Bronchial epithelial cell (primary cell): Measurements from ENCODE around the gene PAX6. TPM values are rescaled to one million over a fixed set of nuclear protein-coding genes. Genes with fewer than 3 reads are reported as not detected.

Source experiments
- DNase-seq: peaks from one replicate; pipeline ENCODE4 v3.0.0-alpha.2; 2010; ENCODE audit warnings: low read depth
- FAIRE-seq: peaks from 2 replicates; lab custom pipeline; 2011; peaks lifted over from hg19 to GRCh38; lab: Jason Lieb, UNC
- H3K27me3 ChIP-seq: 2 replicates; pipeline ENCODE4 v1.5.1; 2011; ENCODE audit warnings: low read length; ENCODE audit not compliant: control insufficient read depth, insufficient read depth
- H3K36me3 ChIP-seq: 2 replicates; pipeline ENCODE4 v1.5.1; 2011; ENCODE audit warnings: low read length; ENCODE audit not compliant: control insufficient read depth, insufficient read depth
- H3K4me3 ChIP-seq: 2 replicates; pipeline ENCODE4 v1.5.1; 2011; ENCODE audit warnings: mild to moderate bottlenecking, low read depth, low read length, control low read depth
- total RNA-seq: library from RNA; depleted of rRNA; stranded (reverse); fragments of >200 nt; gene quantifications from 2 replicates; pipeline ENCODE4 v1.2.1, GENCODE V29; 2014
- TF ChIP-seq, protein P1 (sequence below): IDR thresholded peaks from 2 replicates; pipeline ENCODE4 v1.5.1; 2011; ENCODE audit warnings: mild to moderate bottlenecking, moderate library complexity, low read length, control low read depth, inconsistent platforms; ENCODE audit not compliant: insufficient read depth, severe bottlenecking

PAX6 gene
- total RNA-seq, 1 donor from 2014 or later, result not detected

DNA sequence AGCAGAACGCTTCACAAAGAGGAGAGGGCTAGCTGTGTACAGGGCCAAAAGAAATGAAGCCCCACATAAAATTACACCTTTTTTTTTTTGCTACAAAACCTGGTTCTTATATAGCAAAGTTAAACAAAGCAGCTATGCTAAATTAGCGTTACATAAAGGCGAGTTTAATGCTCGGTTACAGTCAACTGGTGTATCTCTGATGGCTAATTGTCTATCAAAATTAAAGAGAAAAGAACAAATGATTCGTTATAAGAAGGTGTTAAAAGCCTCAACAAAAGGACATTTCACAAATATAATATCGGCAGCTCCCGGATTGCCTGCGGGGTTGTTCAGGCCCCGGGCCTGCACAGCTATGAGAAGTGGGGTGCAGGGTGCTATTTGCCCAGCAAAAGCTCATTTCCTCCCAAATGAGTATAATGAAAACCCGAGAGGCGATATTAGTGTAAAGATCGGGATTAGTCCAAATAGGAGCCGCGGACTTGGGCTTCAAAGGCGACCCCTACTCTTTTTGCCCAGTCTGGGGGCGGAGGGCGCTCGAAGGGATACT, 13.3 kb upstream of the PAX6 start:
- FAIRE-seq (no peak), DNase-seq (no peak)
- no peaks in the 10 kb centered on the region for H3K36me3 ChIP-seq
- H3K27me3 ChIP-seq, result peaks cover 83% of the 10 kb centered on the region
- H3K4me3 ChIP-seq, result no peak overlapping the region
- TF ChIP-seq, protein P1, sequence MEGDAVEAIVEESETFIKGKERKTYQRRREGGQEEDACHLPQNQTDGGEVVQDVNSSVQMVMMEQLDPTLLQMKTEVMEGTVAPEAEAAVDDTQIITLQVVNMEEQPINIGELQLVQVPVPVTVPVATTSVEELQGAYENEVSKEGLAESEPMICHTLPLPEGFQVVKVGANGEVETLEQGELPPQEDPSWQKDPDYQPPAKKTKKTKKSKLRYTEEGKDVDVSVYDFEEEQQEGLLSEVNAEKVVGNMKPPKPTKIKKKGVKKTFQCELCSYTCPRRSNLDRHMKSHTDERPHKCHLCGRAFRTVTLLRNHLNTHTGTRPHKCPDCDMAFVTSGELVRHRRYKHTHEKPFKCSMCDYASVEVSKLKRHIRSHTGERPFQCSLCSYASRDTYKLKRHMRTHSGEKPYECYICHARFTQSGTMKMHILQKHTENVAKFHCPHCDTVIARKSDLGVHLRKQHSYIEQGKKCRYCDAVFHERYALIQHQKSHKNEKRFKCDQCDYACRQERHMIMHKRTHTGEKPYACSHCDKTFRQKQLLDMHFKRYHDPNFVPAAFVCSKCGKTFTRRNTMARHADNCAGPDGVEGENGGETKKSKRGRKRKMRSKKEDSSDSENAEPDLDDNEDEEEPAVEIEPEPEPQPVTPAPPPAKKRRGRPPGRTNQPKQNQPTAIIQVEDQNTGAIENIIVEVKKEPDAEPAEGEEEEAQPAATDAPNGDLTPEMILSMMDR, result no peak

DNA sequence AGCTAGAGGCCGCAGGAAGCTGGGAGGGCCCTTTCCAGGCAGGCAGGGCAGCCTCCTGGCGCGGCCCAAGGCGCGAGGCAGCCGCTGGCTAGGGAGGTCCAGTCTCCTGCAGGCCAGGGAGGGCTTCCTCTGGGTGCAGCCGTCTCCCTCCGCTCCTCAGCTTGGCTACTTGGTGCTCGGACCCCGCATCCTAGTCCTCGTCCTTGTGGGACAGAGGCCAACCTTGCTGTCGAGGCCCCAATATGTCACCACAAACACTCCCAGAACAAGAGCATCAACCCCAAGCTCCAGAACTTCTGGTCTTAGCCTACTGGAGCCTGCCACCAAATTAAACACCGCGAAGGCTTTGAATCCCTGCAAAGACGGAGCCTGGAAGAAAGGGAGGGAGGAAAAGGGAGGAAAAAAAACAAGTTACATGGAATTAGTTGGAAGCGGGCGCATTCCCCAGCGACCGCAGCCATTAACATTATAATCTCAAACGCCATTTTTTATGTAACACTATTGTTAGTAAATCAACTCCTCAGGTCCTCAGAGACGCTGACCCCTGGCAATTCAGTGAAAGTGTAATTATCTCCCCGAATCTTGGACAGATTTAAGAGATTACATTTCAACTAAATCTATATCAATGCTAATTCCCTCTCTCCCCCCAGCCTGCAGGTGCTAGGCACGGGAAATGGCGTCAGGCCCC, 12.7 kb upstream of the PAX6 start:
- H3K36me3 ChIP-seq, result no peaks in the 10 kb centered on the region
- FAIRE-seq, result no peak
- no peak overlapping the region for H3K4me3 ChIP-seq
- H3K27me3 ChIP-seq, result peaks cover 85% of the 10 kb centered on the region
- no peak for DNase-seq
- TF ChIP-seq, protein P1, result no peak

- peak; percentile 18 for FAIRE-seq
- DNase-seq, result no peak
- TF ChIP-seq, protein P1, result no peak
- H3K36me3 ChIP-seq, result no peaks in the 10 kb centered on the region
- H3K27me3 ChIP-seq, result peaks cover 92% of the 10 kb centered on the region
- no peak overlapping the region for H3K4me3 ChIP-seq
Measured at GRCh38 chr11:31822927-31823643, 12.0 kb upstream of the PAX6 start.

- DNase-seq, result no peak
- H3K27me3 ChIP-seq, result peaks cover 94% of the 10 kb centered on the region
- no peak overlapping the region for H3K4me3 ChIP-seq
- FAIRE-seq, result no peak
- H3K36me3 ChIP-seq, result no peaks in the 10 kb centered on the region
- TF ChIP-seq, protein P1, result no peak
Measured at GRCh38 chr11:31822175-31822926, 11.2 kb upstream of the PAX6 start.

DNA sequence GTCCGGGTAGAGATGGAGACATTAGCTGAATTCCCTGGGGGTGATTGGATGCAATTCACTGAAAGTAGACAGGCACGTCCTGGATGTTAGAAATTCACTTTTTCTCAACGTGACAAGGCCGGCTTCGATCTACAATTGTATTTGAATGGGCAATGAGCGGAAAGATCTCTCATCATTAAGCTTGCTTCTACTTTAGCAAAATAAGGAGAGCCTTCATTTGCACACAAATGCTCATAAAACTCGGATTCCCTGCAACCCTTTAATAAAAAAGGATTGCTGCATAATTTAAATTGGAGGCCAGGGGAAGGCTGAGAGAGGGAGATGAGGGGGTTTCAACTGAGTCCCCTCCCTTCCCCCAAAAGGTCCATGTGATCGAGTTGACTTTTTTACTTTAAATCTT, 10.6 kb upstream of the PAX6 start:
- TF ChIP-seq, protein P1, result no peak
- H3K36me3 ChIP-seq, result no peaks in the 10 kb centered on the region
- FAIRE-seq (no peak), DNase-seq (no peak)
- no peak overlapping the region for H3K4me3 ChIP-seq
- H3K27me3 ChIP-seq, result peaks cover 93% of the 10 kb centered on the region
